ENCODE measurements around the gene POLDIP3.
A peak's percentile ranks its signal among the peaks of the same experiment; 100 is the strongest.
"Not testable (repeated sequence)": the region's sequence is repeated elsewhere in the genome, so short reads cannot be mapped to it uniquely, and the experiment has no call there.

Gene POLDIP3

GRCh38 chr22:42560381-42560780 lies 54.3 kb downstream of the POLDIP3 start:
- Histone ChIP-seq H3K4me3 (ENCODE audit: low read length) (no peak overlapping the region), H3K36me3 (ENCODE audit: control insufficient read depth, insufficient read depth, low read length) (no peaks in the 10 kb centered on the region), H3K27me3 (ENCODE audit: control insufficient read depth, insufficient read depth, low read length) (no peaks in the 10 kb centered on the region; the same call in 1 of the 2 replicates), H3K4me1 (ENCODE audit: control insufficient read depth, insufficient read depth, low read length) (no peaks in the 10 kb centered on the region; the same call in 1 of the 2 replicates), H3K9me3 (ENCODE audit: control insufficient read depth, insufficient read depth, low read length) (no peaks in the 10 kb centered on the region), H3K27ac (ENCODE audit: low read length) (no peak overlapping the region)
- no CpG with 5 or more reads among the region's 8 CpGs for WGBS (ENCODE audit: insufficient coverage, insufficient read length)
- DNase-seq (ENCODE audit: low read depth, low spot score) = no peak

GRCh38 chr22:42553475-42554361 lies 61.0 kb downstream of the POLDIP3 start, which contains the start of gene SERHL2:
TSS of gene SERHL2 (plus strand) at chr22:42553956. CDS start at chr22:42554021, 65 bp downstream.
- H3K27ac ChIP-seq (ENCODE audit: low read length) = no peak within 1 kb of the TSS
- H3K4me3 ChIP-seq (ENCODE audit: low read length) = peak within 1 kb of the TSS; percentile 70; the same call in 1 of the 2 replicates
- H3K9me3 ChIP-seq (ENCODE audit: control insufficient read depth, insufficient read depth, low read length) = no peaks in the 10 kb centered on the region
- peaks cover 2% of the 10 kb centered on the region; the same call in 1 of the 2 replicates for H3K4me1 ChIP-seq (ENCODE audit: control insufficient read depth, insufficient read depth, low read length)
- H3K36me3 ChIP-seq (ENCODE audit: control insufficient read depth, insufficient read depth, low read length) = no peaks in the 10 kb centered on the region
- DNase-seq (ENCODE audit: low read depth, low spot score) = peak; percentile 47
- H3K27me3 ChIP-seq (ENCODE audit: control insufficient read depth, insufficient read depth, low read length) = peaks cover 1% of the 10 kb centered on the region; the same call in 1 of the 2 replicates
- WGBS (ENCODE audit: insufficient coverage, insufficient read length) = no CpG with 5 or more reads among the region's 75 CpGs

- H3K27me3 ChIP-seq (ENCODE audit: control insufficient read depth, insufficient read depth, low read length); H3K4me1 ChIP-seq (ENCODE audit: control insufficient read depth, insufficient read depth, low read length); H3K36me3 ChIP-seq (ENCODE audit: control insufficient read depth, insufficient read depth, low read length); H3K27ac ChIP-seq (ENCODE audit: low read length); DNase-seq (ENCODE audit: low read depth, low spot score); H3K4me3 ChIP-seq (ENCODE audit: low read length); H3K9me3 ChIP-seq (ENCODE audit: control insufficient read depth, insufficient read depth, low read length): not testable (repeated sequence)
- no CpG with 5 or more reads among the region's 6 CpGs for WGBS (ENCODE audit: insufficient coverage, insufficient read length)
Observed at GRCh38 chr22:42552294-42552647, 62.4 kb downstream of the POLDIP3 start.

- peaks cover 1% of the 10 kb centered on the region; the same call in 1 of the 2 replicates for H3K27me3 ChIP-seq (ENCODE audit: control insufficient read depth, insufficient read depth, low read length)
- H3K9me3 ChIP-seq (ENCODE audit: control insufficient read depth, insufficient read depth, low read length) = no peaks in the 10 kb centered on the region
- peaks cover 2% of the 10 kb centered on the region; the same call in 1 of the 2 replicates for H3K4me1 ChIP-seq (ENCODE audit: control insufficient read depth, insufficient read depth, low read length)
- no peak overlapping the region for H3K4me3 ChIP-seq (ENCODE audit: low read length)
- H3K27ac ChIP-seq (ENCODE audit: low read length) = no peak overlapping the region
- WGBS (ENCODE audit: insufficient coverage, insufficient read length) = no CpG with 5 or more reads among the region's 11 CpGs
- no peak for DNase-seq (ENCODE audit: low read depth, low spot score)
- H3K36me3 ChIP-seq (ENCODE audit: control insufficient read depth, insufficient read depth, low read length) = no peaks in the 10 kb centered on the region
Observed at GRCh38 chr22:42549331-42550060, 65.2 kb downstream of the POLDIP3 start.

- no peaks in the 10 kb centered on the region for H3K36me3 ChIP-seq (ENCODE audit: control insufficient read depth, insufficient read depth, low read length)
- no peak overlapping the region for H3K27ac ChIP-seq (ENCODE audit: low read length)
- H3K27me3 ChIP-seq (ENCODE audit: control insufficient read depth, insufficient read depth, low read length) = no peaks in the 10 kb centered on the region
- H3K9me3 ChIP-seq (ENCODE audit: control insufficient read depth, insufficient read depth, low read length) = no peaks in the 10 kb centered on the region
- no CpG with 5 or more reads among the region's 19 CpGs for WGBS (ENCODE audit: insufficient coverage, insufficient read length)
- no peak overlapping the region for H3K4me3 ChIP-seq (ENCODE audit: low read length)
- DNase-seq (ENCODE audit: low read depth, low spot score) = no peak
- peaks cover 2% of the 10 kb centered on the region; the same call in 1 of the 2 replicates for H3K4me1 ChIP-seq (ENCODE audit: control insufficient read depth, insufficient read depth, low read length)
Observed at GRCh38 chr22:42548597-42549330, 65.9 kb downstream of the POLDIP3 start.

- WGBS (ENCODE audit: insufficient coverage, insufficient read length) = no CpG with 5 or more reads among the region's 6 CpGs
- H3K4me3 ChIP-seq (ENCODE audit: low read length); H3K27me3 ChIP-seq (ENCODE audit: control insufficient read depth, insufficient read depth, low read length); H3K9me3 ChIP-seq (ENCODE audit: control insufficient read depth, insufficient read depth, low read length); H3K36me3 ChIP-seq (ENCODE audit: control insufficient read depth, insufficient read depth, low read length); DNase-seq (ENCODE audit: low read depth, low spot score); H3K27ac ChIP-seq (ENCODE audit: low read length); H3K4me1 ChIP-seq (ENCODE audit: control insufficient read depth, insufficient read depth, low read length): not testable (repeated sequence)
Observed at GRCh38 chr22:42548126-42548525, 66.6 kb downstream of the POLDIP3 start.

GRCh38 chr22:42547562-42547961 lies 67.1 kb downstream of the POLDIP3 start:
- no peaks in the 10 kb centered on the region for H3K36me3 ChIP-seq (ENCODE audit: control insufficient read depth, insufficient read depth, low read length)
- no peak for DNase-seq (ENCODE audit: low read depth, low spot score)
- no peaks in the 10 kb centered on the region for H3K9me3 ChIP-seq (ENCODE audit: control insufficient read depth, insufficient read depth, low read length)
- H3K27ac ChIP-seq (ENCODE audit: low read length) = no peak overlapping the region
- no CpG with 5 or more reads among the region's 9 CpGs for WGBS (ENCODE audit: insufficient coverage, insufficient read length)
- no peaks in the 10 kb centered on the region; the same call in 1 of the 2 replicates for H3K4me1 ChIP-seq (ENCODE audit: control insufficient read depth, insufficient read depth, low read length)
- no peak overlapping the region for H3K4me3 ChIP-seq (ENCODE audit: low read length)
- H3K27me3 ChIP-seq (ENCODE audit: control insufficient read depth, insufficient read depth, low read length) = no peaks in the 10 kb centered on the region

- no peak for DNase-seq (ENCODE audit: low read depth, low spot score)
- no peaks in the 10 kb centered on the region for H3K36me3 ChIP-seq (ENCODE audit: control insufficient read depth, insufficient read depth, low read length)
- no peaks in the 10 kb centered on the region for H3K27me3 ChIP-seq (ENCODE audit: control insufficient read depth, insufficient read depth, low read length)
- no peaks in the 10 kb centered on the region; the same call in 1 of the 2 replicates for H3K4me1 ChIP-seq (ENCODE audit: control insufficient read depth, insufficient read depth, low read length)
- no peaks in the 10 kb centered on the region for H3K9me3 ChIP-seq (ENCODE audit: control insufficient read depth, insufficient read depth, low read length)
- H3K4me3 ChIP-seq (ENCODE audit: low read length) = no peak overlapping the region
- no peak overlapping the region for H3K27ac ChIP-seq (ENCODE audit: low read length)
- WGBS (ENCODE audit: insufficient coverage, insufficient read length) = no CpG with 5 or more reads among the region's 2 CpGs
Observed at GRCh38 chr22:42544686-42545085, 70.0 kb downstream of the POLDIP3 start.

GRCh38 chr22:42539236-42539771 lies 75.4 kb downstream of the POLDIP3 start:
- not testable (repeated sequence) for H3K27me3 ChIP-seq (ENCODE audit: control insufficient read depth, insufficient read depth, low read length); H3K27ac ChIP-seq (ENCODE audit: low read length)
- WGBS (ENCODE audit: insufficient coverage, insufficient read length) = no CpG with 5 or more reads among the region's 11 CpGs

More at GRCh38 chr22:42539236-42539771, 75.4 kb downstream of the POLDIP3 start:
- H3K9me3 ChIP-seq (ENCODE audit: control insufficient read depth, insufficient read depth, low read length); H3K4me1 ChIP-seq (ENCODE audit: control insufficient read depth, insufficient read depth, low read length); H3K4me3 ChIP-seq (ENCODE audit: low read length); H3K36me3 ChIP-seq (ENCODE audit: control insufficient read depth, insufficient read depth, low read length); DNase-seq (ENCODE audit: low read depth, low spot score): not testable (repeated sequence)
